Small intestine (tissue), 16 donors: ENCODE results near the gene APPL2. TPM values are rescaled to one million over a fixed set of nuclear protein-coding genes. Genes with fewer than 3 reads are reported as not detected.

Experiments used
- DNase-seq, 2 donors: peaks; one replicate each; pipeline versions ENCODE4 v3.0.0 to v3.0.0-alpha.2; 2013
- FAIRE-seq: peaks from 2 replicates; lab custom pipeline; 2012; peaks lifted over from hg19 to GRCh38; lab: Jason Lieb, UNC
- H3K27ac ChIP-seq, 3 donors: one replicate each; pipeline ENCODE4 v1.5.1; 2013; ENCODE audit warnings: low read length in 2 of 3, mild to moderate bottlenecking in 2 of 3, control low read depth in 1 of 3, inconsistent platforms in 1 of 3, low read depth in 1 of 3, moderate library complexity in 1 of 3
- H3K27me3 ChIP-seq, 3 donors: one replicate each; pipeline ENCODE4 v1.6.1; 2013; ENCODE audit warnings: low read length in 3 of 3, inconsistent platforms in 1 of 3; ENCODE audit not compliant: control insufficient read depth in 3 of 3, insufficient read depth in 3 of 3
- H3K36me3 ChIP-seq, 3 donors: one replicate each; pipeline ENCODE4 v1.6.1; 2013; ENCODE audit warnings: low read length in 3 of 3, inconsistent platforms in 1 of 3, low read depth in 1 of 3, mild to moderate bottlenecking in 1 of 3, moderate library complexity in 1 of 3; ENCODE audit not compliant: control insufficient read depth in 3 of 3, insufficient read depth in 2 of 3
- H3K4me1 ChIP-seq, 3 donors: one replicate each; pipeline ENCODE4 v1.6.1; 2013; ENCODE audit warnings: low read length in 2 of 3, inconsistent platforms in 1 of 3, low read depth in 1 of 3, mild to moderate bottlenecking in 1 of 3, moderate library complexity in 1 of 3; ENCODE audit not compliant: control insufficient read depth in 3 of 3, insufficient read depth in 2 of 3
- H3K4me3 ChIP-seq, 3 donors: one replicate each; pipeline ENCODE4 v1.5.1; 2013; ENCODE audit warnings: low read length in 3 of 3, control low read depth in 1 of 3, inconsistent platforms in 1 of 3, low read depth in 1 of 3, mild to moderate bottlenecking in 1 of 3, moderate library complexity in 1 of 3
- H3K9me3 ChIP-seq, 2 donors: one replicate each; pipeline ENCODE4 v1.6.1; 2013; ENCODE audit warnings: low read depth in 1 of 2, low read length in 1 of 2; ENCODE audit not compliant: control insufficient read depth in 2 of 2, insufficient read depth in 1 of 2
- WGBS, 3 donors: extraction: QIAGEN DNeasy Blood & Tissue Kit; methylation state at CpG; one replicate each; pipeline ENCODE4 v1.1.7; 2013; 5-methylcytosine and 5-hydroxymethylcytosine counted together
- long read RNA-seq, 10 donors: transcript quantifications; one replicate each; lab custom pipeline, GENCODE V29; 2026
- polyA plus RNA-seq, 4 donors: library from polyadenylated mRNA; stranded (reverse) in 3 of 4; unstranded in 1 of 4; fragments of 200-250 nt in 3 of 4; fragments of 120-200 nt in 1 of 4; gene quantifications; one replicate each; pipeline versions ENCODE4 v1.2.1 to v1.2.3, GENCODE V29; 2013
- donor health status: healthy with polysubstance abuse.
- donor health status: control.
- donor health status: control.
- donor health status: Bipolar disorder and iron deficiency.
- donor health status: healthy.

The APPL2 gene, protein sequence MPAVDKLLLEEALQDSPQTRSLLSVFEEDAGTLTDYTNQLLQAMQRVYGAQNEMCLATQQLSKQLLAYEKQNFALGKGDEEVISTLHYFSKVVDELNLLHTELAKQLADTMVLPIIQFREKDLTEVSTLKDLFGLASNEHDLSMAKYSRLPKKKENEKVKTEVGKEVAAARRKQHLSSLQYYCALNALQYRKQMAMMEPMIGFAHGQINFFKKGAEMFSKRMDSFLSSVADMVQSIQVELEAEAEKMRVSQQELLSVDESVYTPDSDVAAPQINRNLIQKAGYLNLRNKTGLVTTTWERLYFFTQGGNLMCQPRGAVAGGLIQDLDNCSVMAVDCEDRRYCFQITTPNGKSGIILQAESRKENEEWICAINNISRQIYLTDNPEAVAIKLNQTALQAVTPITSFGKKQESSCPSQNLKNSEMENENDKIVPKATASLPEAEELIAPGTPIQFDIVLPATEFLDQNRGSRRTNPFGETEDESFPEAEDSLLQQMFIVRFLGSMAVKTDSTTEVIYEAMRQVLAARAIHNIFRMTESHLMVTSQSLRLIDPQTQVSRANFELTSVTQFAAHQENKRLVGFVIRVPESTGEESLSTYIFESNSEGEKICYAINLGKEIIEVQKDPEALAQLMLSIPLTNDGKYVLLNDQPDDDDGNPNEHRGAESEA
- 10 to 100 TPM; 22.8 to 96.4 (median 82.8) TPM for polyA plus RNA-seq
- long read RNA-seq, donor 1, transcript APPL2-201 (21 exons, 3,239 nt): major isoform, 14 of 18 reads
- long read RNA-seq, donor 1, partial matches to known transcripts: 0 of 18 reads
- long read RNA-seq, donor 1, other reads (novel, unspliced or antisense): 0 of 18 reads
- long read RNA-seq, donor 2, partial matches to known transcripts: 0 of 4 reads
- long read RNA-seq, donor 2, other reads (novel, unspliced or antisense): 0 of 4 reads
- long read RNA-seq, donor 3, partial matches to known transcripts: 6 of 8 reads
- long read RNA-seq, donor 3, other reads (novel, unspliced or antisense): 0 of 8 reads
- long read RNA-seq, donor 4: 0 reads
- long read RNA-seq, donor 5, partial matches to known transcripts: 0 of 1 reads
- long read RNA-seq, donor 5, other reads (novel, unspliced or antisense): 0 of 1 reads
- long read RNA-seq, donor 6, transcript APPL2-201 (21 exons, 3,239 nt): major isoform, 8 of 20 reads
- long read RNA-seq, donor 6, partial matches to known transcripts: 11 of 20 reads
- long read RNA-seq, donor 6, other reads (novel, unspliced or antisense): 0 of 20 reads
- long read RNA-seq, donor 7: 0 reads
- long read RNA-seq, donor 8: 0 reads
- long read RNA-seq, donor 9, partial matches to known transcripts: 0 of 1 reads
- long read RNA-seq, donor 9, other reads (novel, unspliced or antisense): 0 of 1 reads
- long read RNA-seq, donor 10, transcript APPL2-201 (21 exons, 3,239 nt): major isoform, 9 of 12 reads
- long read RNA-seq, donor 10, partial matches to known transcripts: 0 of 12 reads
- long read RNA-seq, donor 10, other reads (novel, unspliced or antisense): 0 of 12 reads

- WGBS, 3 donors: 1% methylated on average over 56 to 80 of the region's 80 CpGs
- no peak for FAIRE-seq
- peaks cover 7 to 35% (median 14%) of the 10 kb centered on the region in 3 donors for H3K4me1 ChIP-seq
These were observed at the start of gene APPL2 for GRCh38 chr12:105235732-105236476. Gene APPL2 (minus strand): TSS chr12:105236174. CDS start chr12:105236012, 162 bp downstream.

DNA sequence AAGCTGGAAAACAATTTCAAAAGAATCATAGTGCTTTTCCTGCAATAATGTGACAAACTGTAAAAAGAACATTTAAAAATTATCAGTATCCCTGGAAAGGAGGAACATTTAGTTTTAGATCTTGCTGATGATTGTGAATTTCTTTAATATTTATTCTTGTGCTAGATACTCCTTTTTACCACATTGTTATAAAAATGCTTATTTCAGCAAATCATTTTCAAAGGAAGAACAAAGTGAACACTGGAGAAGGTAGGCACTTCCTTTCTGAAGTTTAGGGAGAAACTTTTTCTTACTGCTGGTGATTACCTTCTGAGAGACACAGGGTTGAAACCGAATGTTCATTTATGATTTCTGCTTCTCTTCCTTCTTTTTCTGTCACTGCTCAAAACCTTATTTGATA, 49.4 kb upstream of the APPL2 start:
- DNase-seq (no peak), FAIRE-seq (no peak)
- Histone ChIP-seq H3K4me3 (no peak overlapping the region), H3K36me3 (no peaks in the 10 kb centered on the region), H3K4me1 (peaks cover 4 to 14% (median 4%) of the 10 kb centered on the region in 3 donors), H3K27me3 (peaks cover 0 to 2% (median 0%) of the 10 kb centered on the region in 3 donors), H3K27ac (no peak overlapping the region), H3K9me3 (no peaks in the 10 kb centered on the region)
- WGBS, 3 donors: 86 to 92% (median 88%) methylated on average over 1 of the region's 1 CpG

More at GRCh38 chr12:105235732-105236476, at the start of gene APPL2:
- Histone ChIP-seq H3K27me3 (no peaks in the 10 kb centered on the region), H3K27ac (peak within 1 kb of the TSS; percentile 81 to 99 (median 92)), H3K9me3 (no peaks in the 10 kb centered on the region), H3K36me3 (peaks cover 0 to 9% (median 2%) of the 10 kb centered on the region in 3 donors), H3K4me3 (peak within 1 kb of the TSS; percentile 82 to 86 (median 84))
- peak; percentile 84 to 94 for DNase-seq

GRCh38 chr12:105281694-105282049, 45.7 kb upstream of the APPL2 start:
- peak; percentile 55 to 68 for DNase-seq
- no peak for FAIRE-seq
- H3K4me1 ChIP-seq: peaks cover 4 to 24% (median 4%) of the 10 kb centered on the region in 3 donors

DNA sequence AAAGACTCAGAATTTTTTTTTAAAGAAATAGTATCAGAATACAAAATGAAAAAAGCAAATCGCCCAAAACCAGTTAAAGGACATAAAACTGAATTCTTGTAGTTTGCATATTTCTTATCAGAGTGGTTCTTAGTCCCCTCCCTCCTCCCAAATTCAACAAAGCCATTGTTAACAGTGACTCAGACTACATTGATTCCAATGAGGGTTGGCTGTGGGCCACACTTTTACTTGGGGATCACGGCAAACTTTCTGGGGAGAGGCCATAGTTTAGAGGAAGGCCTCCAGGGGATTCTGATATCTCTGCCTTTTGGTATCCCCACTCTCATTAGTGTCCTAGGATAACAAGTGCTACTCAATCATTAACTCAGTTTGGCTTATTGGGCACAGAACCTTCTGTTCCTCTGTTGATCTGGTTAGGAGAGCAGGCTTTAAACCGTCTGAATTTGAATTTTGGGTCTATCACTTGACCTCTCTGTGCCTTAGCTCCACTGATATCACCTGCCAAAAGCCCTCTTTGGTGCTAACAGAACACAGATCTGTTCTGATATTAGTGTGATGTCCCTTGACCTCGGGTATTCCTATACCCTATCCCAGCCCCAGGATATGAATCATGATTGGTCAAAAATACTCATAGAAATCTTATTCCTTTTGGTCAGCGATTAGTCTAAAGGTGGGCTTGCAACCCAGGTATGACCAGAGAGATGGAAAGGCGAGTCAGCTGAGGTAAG, 45.2 kb upstream of the APPL2 start:
- peak overlapping the region in 1 of 3 donors; percentile 17 for H3K27ac ChIP-seq
- DNase-seq: peak; percentile 22 to 28
- H3K9me3 ChIP-seq: no peaks in the 10 kb centered on the region
- no peaks in the 10 kb centered on the region for H3K36me3 ChIP-seq
- H3K4me3 ChIP-seq: no peak overlapping the region
- WGBS, 3 donors: 41 to 73% (median 50%) methylated on average over 6 of the region's 6 CpGs
- H3K27me3 ChIP-seq: no peaks in the 10 kb centered on the region
- no peak for FAIRE-seq
- H3K4me1 ChIP-seq: peaks cover 4 to 24% (median 4%) of the 10 kb centered on the region in 3 donors

More at GRCh38 chr12:105281694-105282049, 45.7 kb upstream of the APPL2 start:
- Histone ChIP-seq H3K36me3 (no peaks in the 10 kb centered on the region), H3K27me3 (no peaks in the 10 kb centered on the region), H3K27ac (peak overlapping the region in 1 of 3 donors; percentile 17), H3K4me3 (no peak overlapping the region), H3K9me3 (no peaks in the 10 kb centered on the region)
- 46 to 62% (median 55%) methylated on average over 1 of the region's 1 CpG for WGBS, 3 donors

- 72 to 86% (median 75%) methylated on average over 6 of the region's 6 CpGs for WGBS, 3 donors
- H3K4me3 ChIP-seq: no peak overlapping the region
- H3K36me3 ChIP-seq: no peaks in the 10 kb centered on the region
- no peak overlapping the region for H3K27ac ChIP-seq
- peak; percentile 36 to 48 for DNase-seq
- H3K4me1 ChIP-seq: peaks cover 4 to 24% (median 4%) of the 10 kb centered on the region in 3 donors
- no peaks in the 10 kb centered on the region for H3K9me3 ChIP-seq
- FAIRE-seq: no peak
- H3K27me3 ChIP-seq: no peaks in the 10 kb centered on the region
These were observed 43.6 kb upstream of the APPL2 start for GRCh38 chr12:105279460-105280056.

- H3K27me3 ChIP-seq: no peaks in the 10 kb centered on the region
- FAIRE-seq (no peak), DNase-seq (peak; percentile 69 to 84)
- no peaks in the 10 kb centered on the region for H3K36me3 ChIP-seq
- H3K9me3 ChIP-seq: no peaks in the 10 kb centered on the region
- peaks cover 4 to 24% (median 4%) of the 10 kb centered on the region in 3 donors for H3K4me1 ChIP-seq
- H3K4me3 ChIP-seq: no peak overlapping the region
- H3K27ac ChIP-seq: peak overlapping the region in 1 of 3 donors; percentile 57
- 57 to 66% (median 62%) methylated on average over 4 of the region's 4 CpGs for WGBS, 3 donors
These were observed 42.2 kb upstream of the APPL2 start for GRCh38 chr12:105278043-105278697.
